Hypothalamus (tissue), 51 donors: ENCODE measurements around the gene EHBP1.

Source experiments
- DNase-seq, 51 donors: peaks; one replicate each; lab custom pipeline; 2025; lab: John Stamatoyannopoulos, UW

The EHBP1 gene

GRCh38 chr2:63047321-63048279 is 342.1 kb downstream of the EHBP1 start:
- DNase-seq = no peak

- DNase-seq = no peak
Observed at GRCh38 chr2:63048367-63049171, 343.1 kb downstream of the EHBP1 start.

DNA sequence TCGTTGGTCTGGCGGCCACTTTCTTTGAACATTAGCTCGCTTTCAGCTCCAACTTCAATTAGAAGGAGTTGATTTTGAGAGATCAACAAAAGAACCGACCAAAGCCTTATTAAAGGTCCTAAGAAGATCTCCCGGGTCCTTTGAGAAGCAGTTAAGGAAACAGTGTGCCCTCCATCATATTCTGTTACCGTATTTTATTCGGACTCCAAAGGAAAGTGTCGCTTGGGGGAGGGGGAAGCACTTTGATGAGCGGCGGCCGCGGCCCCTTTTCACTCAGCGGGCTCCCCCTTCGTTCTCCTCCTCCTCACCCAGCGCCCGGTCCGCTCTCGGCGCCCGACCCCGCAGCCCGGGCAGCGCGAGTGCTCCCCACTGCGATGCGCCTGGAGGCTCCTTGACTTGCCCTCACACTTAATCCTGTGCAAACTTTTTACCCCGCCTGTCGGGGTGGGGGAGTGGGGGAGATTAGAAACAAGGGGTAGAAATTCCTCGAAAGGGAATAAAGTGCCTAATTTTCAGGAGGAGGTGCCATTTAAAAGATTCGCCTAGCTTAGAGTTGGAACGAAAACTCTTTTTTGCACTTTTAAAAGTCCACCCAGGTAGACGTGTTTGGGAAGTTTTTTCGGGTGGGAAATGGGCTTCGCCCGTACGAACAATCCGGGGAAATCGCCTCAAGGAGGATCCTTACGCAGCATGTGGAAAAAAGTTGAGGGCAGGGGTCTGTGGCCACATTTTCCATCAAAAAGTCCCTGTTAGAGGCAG is 343.9 kb downstream of the EHBP1 start:
- DNase-seq = no peak

GRCh38 chr2:63049970-63050333 is 344.4 kb downstream of the EHBP1 start:
- no peak for DNase-seq

DNA sequence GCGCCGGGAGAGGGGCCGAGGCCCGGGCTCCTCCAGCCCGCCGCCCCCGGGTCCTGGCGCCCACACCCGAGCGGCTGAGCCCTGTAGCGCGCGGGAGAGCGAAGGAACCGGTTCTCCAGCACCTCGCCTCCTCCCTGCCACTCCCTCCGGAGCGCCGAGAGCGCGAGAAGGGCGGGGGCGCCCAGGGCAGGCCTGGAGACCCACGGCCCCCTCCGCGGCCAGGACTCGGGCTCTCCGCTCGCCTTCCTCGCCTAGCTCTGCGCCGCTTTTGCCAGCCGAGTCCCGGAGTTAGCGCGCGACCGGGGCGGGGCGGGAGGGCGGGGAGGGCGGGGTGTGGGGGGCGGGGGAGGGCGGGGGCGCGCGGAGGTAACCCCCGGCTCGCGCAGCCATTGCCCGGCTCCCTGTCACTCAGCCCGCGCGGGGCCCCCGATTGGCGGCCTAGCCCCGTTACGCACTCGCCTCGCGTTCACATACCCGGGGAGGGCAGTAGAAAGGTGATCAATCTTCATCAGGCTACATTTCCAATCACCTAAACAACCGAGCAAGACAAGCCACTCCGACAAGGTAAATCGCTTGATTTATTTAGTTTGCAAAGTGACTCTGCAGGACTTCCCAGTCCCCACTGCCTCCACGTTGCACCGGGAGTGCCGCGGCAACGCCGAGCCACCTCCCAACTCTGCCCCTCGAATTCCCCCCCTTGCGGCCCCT is 345.0 kb downstream of the EHBP1 start, which contains the start of gene OTX1:
Gene OTX1, plus strand, starts transcription at position 497 of the 708 bp plus-strand sequence. CDS start 2,161 bp downstream, outside the sequence.
- peak in 17 of 51 donors; percentile 5 to 71 (median 45) for DNase-seq

DNA sequence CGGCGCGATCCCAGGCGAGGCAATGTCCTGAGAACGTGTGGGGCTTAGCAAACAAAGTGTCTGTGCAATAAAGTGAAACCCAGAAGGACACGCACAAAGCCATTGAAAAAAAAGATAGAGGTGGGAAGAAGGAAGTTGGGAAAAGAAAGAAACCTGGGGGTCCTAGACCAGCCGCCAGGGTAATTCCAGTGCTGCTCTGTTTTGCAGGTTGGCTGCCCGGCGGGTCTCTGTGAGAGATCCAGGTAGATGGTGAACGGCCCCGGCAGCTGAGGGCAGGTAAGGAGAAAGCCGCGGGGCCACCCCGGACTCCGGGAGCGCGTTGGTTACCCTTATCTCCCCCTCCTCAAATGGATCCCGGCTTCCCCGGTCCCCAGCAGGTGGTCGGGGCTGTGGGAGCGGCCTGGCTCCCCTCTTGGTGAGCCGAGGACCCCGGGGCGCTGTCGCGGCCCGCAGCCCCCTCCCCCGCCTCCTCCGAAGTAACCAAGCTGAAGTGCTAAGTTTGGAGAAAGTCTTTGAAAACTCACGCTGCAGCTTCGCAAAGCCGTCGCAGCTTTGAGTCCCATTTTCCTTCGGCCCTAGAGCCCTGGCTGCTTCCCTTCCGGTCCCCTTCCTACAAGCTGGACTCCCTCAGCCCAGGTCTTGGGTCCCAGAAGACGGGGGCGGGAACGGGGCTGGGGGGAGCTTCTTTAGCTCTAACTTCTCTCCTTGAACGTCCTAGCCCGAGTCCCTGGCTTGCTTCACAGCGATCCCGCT is 345.7 kb downstream of the EHBP1 start:
- DNase-seq = no peak

- DNase-seq = no peak
Observed at GRCh38 chr2:63051795-63052333, 346.4 kb downstream of the EHBP1 start.

DNA sequence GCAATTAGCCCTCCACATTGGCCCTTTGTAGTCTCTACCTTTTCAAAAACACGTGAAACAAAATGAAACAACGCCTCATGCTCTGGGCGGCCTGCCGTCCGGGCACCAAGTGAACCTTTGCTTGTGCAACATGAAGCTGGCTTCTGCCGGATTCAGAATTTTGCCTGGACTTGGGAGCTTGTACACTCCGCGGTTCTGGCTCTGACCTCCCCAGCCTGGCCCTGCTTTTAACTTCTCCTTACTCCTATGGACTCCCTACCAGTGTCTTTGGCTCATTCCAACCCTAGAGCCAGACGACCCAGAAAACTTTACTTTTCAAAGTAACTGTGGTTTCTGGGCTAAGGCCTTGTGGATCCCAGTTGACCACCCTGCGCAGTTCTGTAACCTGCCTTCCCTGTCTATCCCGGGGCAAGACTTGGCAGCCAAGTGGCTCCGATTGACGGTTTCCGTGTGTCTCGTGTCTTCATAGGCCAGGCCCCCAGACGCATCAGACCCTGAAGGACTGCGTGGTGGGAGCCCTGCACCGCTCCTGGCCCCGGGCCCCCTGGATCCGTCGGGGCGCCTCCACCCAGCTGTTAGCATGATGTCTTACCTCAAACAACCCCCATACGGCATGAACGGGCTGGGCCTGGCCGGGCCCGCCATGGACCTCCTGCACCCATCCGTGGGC is 347.0 kb downstream of the EHBP1 start:
- DNase-seq = no peak

DNA sequence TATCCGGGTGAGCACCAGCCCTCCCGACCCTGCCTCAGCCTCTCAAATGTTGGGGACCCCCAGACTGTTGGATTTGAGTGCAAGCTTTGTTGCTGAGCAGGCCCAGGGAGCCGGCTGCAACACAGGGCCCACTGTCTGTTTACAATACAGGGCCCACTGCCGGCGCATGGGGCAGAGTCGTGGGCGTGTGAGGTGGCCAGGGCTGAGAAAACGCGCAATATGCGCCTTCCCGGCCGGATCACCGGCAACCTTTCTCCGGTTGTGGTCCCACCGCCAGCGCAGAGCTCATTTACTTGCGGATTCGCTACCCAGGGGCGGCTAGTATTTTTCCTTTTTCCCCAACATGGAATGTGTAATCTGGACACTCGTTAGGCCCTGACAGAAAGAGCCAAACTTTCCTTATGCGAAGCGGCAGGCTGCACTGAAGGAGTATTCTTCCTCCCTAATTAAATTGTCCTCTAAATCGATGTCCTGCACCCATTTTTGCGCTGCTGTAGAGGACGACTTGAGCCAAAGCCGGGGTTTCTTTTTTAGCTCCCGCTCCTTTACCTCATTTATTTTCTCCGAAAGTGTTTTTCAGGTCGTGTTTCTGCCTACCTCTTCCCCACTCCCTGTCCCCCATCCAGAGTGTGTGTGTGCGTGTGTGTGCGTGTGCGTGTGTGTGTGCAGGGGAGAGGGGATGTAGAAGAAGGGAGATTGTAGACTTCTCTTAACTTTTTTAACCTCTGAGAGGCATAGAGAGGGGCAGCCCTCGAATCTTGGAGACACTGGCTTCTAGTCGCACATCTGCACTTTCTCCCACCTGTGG is 347.8 kb downstream of the EHBP1 start:
- DNase-seq = no peak

- no peak for DNase-seq
Observed at GRCh38 chr2:63053889-63054602, 348.5 kb downstream of the EHBP1 start.

DNA sequence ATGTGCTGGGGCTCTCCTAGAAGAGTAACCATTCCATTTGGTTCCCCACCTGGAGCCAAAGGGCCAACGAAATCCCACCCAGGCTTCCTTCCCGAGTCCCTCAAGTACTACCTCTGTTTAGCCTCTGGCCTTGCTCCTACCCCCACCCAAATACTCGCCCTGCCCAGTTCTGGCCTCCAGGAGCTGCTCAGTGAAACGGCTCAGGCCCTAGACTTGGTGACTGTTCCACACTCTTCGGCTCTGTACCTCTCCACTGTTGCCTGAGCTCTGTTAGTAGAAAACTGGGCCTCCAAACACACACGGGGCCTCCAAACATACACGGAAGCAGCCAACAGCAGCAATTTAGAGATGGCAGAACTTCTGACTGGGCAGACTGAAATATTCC is 349.3 kb downstream of the EHBP1 start:
- no peak for DNase-seq

GRCh38 chr2:63055226-63056106 is 350.0 kb downstream of the EHBP1 start:
- DNase-seq = no peak

DNA sequence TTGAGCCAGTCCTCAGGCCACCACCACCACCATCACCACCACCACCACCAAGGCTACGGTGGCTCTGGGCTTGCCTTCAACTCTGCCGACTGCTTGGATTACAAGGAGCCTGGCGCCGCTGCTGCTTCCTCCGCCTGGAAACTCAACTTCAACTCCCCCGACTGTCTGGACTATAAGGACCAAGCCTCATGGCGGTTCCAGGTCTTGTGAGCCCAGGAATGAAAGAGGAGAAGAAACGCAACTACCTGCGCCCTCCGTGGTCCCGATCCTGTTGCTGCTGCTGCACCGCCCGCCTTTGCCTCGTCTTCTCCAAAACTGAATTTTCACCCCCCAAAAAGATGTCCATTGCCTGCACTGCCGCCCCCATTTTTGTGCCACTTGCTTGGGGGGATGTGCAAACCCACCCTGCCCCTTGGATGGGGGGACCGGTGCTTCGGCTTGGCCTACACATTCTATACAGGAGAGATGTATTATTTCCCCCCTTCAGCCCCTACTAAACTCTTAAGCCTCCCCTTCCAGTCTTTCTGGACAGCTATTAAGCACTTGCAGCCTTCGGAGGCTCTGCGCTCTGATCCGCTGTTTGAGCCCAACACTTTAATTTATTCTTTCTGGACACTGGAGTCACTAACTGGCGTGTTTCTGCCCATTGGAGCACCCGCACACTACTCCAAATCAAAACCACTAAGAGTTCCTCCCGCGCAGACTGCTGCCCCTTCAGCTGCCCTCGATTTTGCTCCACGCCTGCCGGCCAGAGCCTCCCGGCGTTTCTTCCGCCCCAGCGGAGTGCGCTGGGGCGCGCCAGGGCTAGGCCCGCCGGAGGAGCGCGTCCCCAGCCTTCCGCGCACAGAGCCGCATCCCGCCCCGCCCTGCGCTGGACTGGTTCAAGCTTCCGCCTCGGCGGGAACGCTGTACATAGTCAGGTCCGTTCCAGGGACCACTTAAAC is 350.9 kb downstream of the EHBP1 start:
- DNase-seq = no peak

- DNase-seq = no peak
Observed at GRCh38 chr2:63057249-63058143, 352.0 kb downstream of the EHBP1 start.
